NB4 (cell line): ENCODE results near the gene SLC38A5.
"Not testable (repeated sequence)": the region's sequence is repeated elsewhere in the genome, so short reads cannot be mapped to it uniquely, and the experiment has no call there.

Experiments used
- DNase-seq: peaks from one replicate; pipeline ENCODE4 v3.0.0; 2010; ENCODE audit warnings: low read depth
- H3K4me3 ChIP-seq: one replicate; pipeline ENCODE4 v1.5.1; 2011; ENCODE audit warnings: mild to moderate bottlenecking, low read depth, low read length, moderate library complexity
- CTCF ChIP-seq: IDR thresholded peaks from one replicate; pipeline ENCODE4 v1.5.1; 2012; ENCODE audit warnings: low read depth, low read length
- MAX ChIP-seq: IDR thresholded peaks from 2 replicates; pipeline ENCODE4 v1.6.1; 2011; ENCODE audit warnings: low read depth, low read length
- MYC ChIP-seq: IDR thresholded peaks from 2 replicates; pipeline ENCODE4 v1.6.1; 2011; ENCODE audit warnings: low read depth, low read length
- POLR2A ChIP-seq: IDR thresholded peaks from 2 replicates; pipeline ENCODE4 v1.6.1; 2011; ENCODE audit warnings: mild to moderate bottlenecking; ENCODE audit not compliant: insufficient read length; ENCODE audit errors: extremely low read depth

The SLC38A5 gene

GRCh38 chrX:48459483-48459882 is 10.6 kb downstream of the SLC38A5 start:
- TF ChIP-seq MAX (no peak), MYC (no peak), POLR2A (no peak), CTCF (no peak)
- no peak for DNase-seq
- no peak overlapping the region for H3K4me3 ChIP-seq

GRCh38 chrX:48458711-48459110 is 11.3 kb downstream of the SLC38A5 start:
- H3K4me3 ChIP-seq = no peak overlapping the region
- no peak for DNase-seq
- TF ChIP-seq POLR2A (no peak), MYC (no peak)

GRCh38 chrX:48456628-48457331 is 13.3 kb downstream of the SLC38A5 start:
- DNase-seq = no peak
- H3K4me3 ChIP-seq = no peak overlapping the region

GRCh38 chrX:48451708-48452107 is 18.4 kb downstream of the SLC38A5 start:
- TF ChIP-seq CTCF (no peak), MAX (no peak), POLR2A (no peak), MYC (no peak)
- no peak for DNase-seq
- H3K4me3 ChIP-seq = no peak overlapping the region

More at GRCh38 chrX:48456628-48457331, 13.3 kb downstream of the SLC38A5 start:
- TF ChIP-seq MAX (no peak), MYC (no peak), CTCF (no peak), POLR2A (no peak)

- no peak for DNase-seq
- TF ChIP-seq POLR2A (no peak), MYC (no peak), CTCF (no peak), MAX (no peak)
- H3K4me3 ChIP-seq = no peak overlapping the region
Measured at GRCh38 chrX:48450076-48450475, 20.0 kb downstream of the SLC38A5 start.

GRCh38 chrX:48447201-48447600 is 22.9 kb downstream of the SLC38A5 start:
- not testable (repeated sequence) for H3K4me3 ChIP-seq, DNase-seq

GRCh38 chrX:48433713-48434112 is 36.3 kb downstream of the SLC38A5 start:
- H3K4me3 ChIP-seq, DNase-seq: not testable (repeated sequence)

GRCh38 chrX:48430166-48430565 is 39.9 kb downstream of the SLC38A5 start:
- DNase-seq, H3K4me3 ChIP-seq: not testable (repeated sequence)

GRCh38 chrX:48429606-48430005 is 40.5 kb downstream of the SLC38A5 start:
- not testable (repeated sequence) for H3K4me3 ChIP-seq, DNase-seq

GRCh38 chrX:48427027-48427716 is 42.9 kb downstream of the SLC38A5 start:
- not testable (repeated sequence) for H3K4me3 ChIP-seq, DNase-seq

GRCh38 chrX:48411860-48412259 is 58.2 kb downstream of the SLC38A5 start, which contains the start of gene SSX4B:
TSS of gene SSX4B (minus strand) at chrX:48411960. CDS start at chrX:48411372, 588 bp downstream.
- H3K4me3 ChIP-seq, DNase-seq: not testable (repeated sequence)
